Lung microvascular endothelial cell (primary cell): ENCODE results near the gene CFAP44. TPM values are rescaled to one million over a fixed set of nuclear protein-coding genes. Genes with fewer than 3 reads are reported as not detected.

Experiments used
- total RNA-seq: library from RNA; depleted of rRNA; stranded (reverse); fragments of >200 nt; gene quantifications from 2 replicates; pipeline ENCODE4 v1.2.1, GENCODE V29; 2014

CFAP44 gene
- total RNA-seq, 1 donor from 2014 or later: 0.79 TPM

Other genes with a start within 250 kb of the CFAP44 start
- gene BOC, start 229.9 kb downstream of the CFAP44 start, total RNA-seq: not detected in 2 replicates
- 2.2 and 3.0 TPM in 2 replicates for gene SPICE1, start 73.7 kb upstream of the CFAP44 start, total RNA-seq
- not detected in 2 replicates for gene SIDT1, start 91.1 kb upstream of the CFAP44 start, total RNA-seq